GM04503 (cell line): ENCODE results near the gene CKS1B.

Source experiments
- DNase-seq: peaks from one replicate; pipeline ENCODE4 v3.0.0-alpha.2; 2012; ENCODE audit warnings: low read depth

CKS1B gene

DNA sequence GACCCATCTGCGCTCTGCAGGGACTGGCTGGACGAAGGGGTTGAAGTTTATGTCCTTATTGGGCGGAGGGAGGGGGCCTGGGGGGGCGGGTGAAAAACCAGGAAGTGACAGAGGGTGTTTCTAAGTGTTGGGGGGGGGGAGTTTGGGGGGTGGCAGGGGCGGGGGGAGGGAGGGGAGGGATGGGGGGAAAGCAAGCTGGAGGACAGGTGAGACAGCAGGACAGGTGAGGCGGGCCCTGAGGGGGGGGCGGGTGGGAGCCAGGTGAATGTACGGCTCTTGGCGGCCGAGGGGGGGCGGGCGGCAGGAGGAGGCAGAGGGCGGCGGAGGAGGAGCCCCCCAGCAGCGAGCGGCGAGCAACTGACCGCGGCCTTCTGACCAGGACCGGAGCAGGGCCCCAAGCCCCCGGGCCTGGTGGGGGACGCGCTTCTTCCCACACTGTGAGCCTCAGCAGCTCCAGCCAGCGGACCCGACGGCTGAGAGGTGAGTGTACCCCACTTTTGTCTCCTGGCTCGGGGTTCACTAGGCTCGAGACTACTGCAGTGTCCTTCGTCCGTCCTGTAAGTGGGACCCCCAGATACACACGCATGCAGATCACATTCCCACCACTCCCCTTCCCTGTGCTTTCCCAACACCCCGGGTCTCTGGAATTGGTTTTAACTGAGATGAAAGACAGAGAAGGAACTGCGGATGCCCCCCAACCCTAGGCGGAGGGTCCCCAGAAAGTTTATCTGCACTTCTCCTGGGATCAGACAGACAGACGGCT, 28.2 kb downstream of the CKS1B start, which contains the start of gene ZBTB7B:
TSS of gene ZBTB7B (plus strand) at position 339 of the 763 bp plus-strand sequence. CDS start 11,859 bp downstream, outside the sequence.
- no peak for DNase-seq

GRCh38 chr1:155003227-155003765, 28.8 kb downstream of the CKS1B start:
- DNase-seq = no peak

DNA sequence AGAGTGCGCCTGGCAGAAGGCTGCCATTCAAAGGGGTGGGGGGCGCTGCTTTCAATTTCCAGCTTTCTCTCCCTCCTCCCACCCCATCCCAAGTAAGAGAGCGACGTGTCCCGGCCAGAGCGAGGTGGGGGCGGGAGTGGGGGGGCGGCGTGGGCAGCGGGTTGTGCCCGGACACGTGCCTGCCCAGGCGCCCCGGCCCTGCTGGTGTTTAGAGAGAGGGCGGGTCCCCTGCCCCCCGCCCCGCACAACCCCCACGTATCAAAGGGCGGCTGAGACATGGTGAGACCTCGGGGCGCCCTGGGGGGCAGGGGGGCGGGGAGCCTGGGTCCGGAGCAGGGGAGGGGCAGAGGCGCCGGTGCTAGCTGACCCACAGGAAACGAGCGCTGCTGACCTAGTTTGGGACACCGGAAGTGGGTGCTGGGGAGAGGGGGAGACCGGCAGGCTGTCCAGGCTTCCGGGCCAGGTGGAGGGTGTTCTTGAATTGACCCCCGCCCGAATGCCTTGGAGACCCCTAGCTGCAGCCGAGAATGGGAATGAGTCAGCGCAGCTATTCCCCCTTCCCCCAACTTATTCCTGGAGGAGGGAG, 29.4 kb downstream of the CKS1B start:
- DNase-seq = no peak

DNA sequence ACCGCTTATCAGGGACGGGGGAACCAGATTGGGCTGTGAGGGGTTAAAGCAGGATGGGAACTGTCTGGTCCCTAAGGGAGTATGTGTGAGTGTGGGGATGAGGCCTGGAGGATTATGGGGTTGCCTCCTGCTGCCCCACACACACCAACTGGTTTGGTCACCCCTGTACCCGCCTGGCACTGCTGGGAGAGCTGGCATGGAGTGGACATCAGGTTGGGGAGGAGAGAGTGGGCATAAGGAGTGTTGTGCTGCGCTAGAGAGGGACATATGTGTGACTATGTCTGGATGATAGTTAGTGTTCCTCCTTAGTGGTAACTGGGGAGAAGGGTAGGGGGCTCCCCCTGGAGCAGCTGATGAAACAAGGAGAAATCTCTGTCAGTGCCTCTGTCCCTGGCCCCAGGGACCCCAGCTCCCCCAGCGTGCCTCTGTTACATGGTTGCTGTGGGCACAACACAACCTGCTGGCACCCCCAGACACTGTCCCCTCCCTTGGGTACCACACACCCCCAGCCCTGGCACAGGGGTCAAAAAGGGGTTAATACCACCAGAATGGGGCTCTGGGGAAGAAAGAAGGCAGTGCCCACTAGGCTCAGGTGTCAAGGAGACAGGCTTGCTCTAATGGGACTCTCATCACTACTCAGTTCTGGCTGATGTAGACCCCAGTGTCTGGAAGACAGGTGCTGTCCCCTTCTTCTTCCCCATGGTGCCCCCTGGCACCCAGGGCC, 30.0 kb downstream of the CKS1B start:
- no peak for DNase-seq

DNA sequence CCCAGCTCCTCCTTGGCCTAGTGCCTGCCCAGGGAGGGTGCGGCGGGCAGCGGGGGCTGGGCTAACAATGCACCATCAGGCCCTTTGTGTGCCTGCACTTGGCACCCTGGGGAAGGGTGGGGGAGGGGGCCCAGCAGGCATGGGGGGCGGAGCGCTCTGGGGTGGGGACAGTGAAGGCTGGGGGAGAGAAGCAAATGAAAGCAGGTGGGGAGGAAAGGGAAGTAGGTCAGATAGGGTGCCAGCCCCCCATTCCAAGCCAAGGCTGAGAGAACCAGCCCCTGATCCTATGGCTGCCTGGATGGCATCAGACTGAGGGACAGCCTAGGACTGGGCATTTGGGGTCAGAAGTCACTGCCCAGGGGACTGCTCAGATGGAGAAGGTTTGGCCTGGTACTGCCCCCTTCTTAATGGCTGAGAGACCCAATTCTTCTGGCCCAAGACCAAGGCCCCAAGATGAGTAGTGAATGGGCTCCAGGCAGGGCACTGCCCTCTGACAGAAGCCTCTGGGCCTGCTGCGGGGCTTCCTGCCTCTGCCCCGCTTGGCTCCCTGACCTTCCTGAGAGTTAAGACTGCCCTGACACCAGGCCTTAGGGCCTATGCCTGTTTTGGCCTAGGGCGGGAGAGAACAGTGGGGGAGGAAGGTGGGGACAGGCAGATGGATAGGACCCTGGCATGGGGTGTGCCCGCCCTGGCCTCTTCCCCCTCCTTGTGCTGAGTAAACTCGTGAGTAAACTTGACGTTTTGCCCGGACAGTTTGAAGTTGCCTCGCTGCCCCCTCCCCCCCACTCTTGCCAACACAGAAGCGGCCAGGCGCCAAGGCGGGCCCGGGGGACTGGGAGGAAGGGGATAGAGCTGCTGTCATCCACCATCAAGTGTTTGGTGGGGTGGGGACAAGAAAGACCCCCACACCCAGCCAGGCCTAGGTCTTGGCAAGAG, 30.9 kb downstream of the CKS1B start:
- DNase-seq = no peak

DNA sequence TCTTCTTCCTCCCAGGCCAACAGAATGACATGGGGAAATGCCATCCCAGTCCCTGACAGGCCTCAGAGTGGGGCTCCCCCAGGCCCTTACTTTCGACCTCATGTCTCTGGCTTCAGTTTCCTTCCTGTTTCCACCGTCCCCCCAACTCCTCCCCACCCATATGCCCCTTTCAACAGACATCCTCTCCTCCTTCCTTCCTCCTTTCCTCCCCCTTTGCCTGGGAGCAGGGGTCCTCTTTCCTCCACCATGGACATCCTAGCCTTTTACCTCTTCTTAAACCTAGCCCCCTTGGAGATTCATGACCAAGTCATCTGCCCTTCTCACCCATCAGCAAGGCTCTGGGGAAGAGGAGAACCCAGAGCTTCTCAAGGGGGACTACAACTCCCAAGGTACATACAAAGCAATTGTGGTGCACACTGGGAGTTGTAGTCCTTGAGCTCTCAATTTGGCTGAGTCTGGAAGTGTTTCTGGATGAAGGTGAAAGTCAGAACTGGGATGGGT, 32.2 kb downstream of the CKS1B start:
- DNase-seq = no peak

GRCh38 chr1:155007251-155007828, 32.9 kb downstream of the CKS1B start:
- DNase-seq = no peak

GRCh38 chr1:155008015-155008941, 33.8 kb downstream of the CKS1B start:
- no peak for DNase-seq

DNA sequence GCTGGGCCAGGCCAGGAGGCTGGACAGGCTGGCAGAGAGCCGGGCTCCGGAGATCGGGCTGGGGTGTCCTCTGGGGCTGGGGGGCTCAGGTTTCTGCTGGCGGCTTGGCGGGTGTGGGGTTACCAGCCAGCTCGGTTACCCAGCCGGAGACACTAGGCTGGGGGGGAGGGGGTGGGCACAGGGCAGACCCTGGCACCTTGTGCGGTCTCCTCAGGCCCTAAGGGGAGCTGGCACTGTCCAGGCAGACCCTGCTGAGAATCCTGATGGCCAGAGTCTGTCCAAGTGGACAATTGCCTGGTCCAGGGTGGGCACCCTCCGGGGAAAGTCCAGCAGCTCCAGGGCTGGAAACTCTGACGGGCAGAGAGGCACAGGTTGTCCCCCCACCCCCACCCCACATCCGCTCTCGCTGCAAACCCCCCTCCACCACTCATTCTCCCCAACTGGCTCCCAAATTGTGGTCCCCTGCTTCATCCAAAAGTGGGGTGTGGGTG, 34.8 kb downstream of the CKS1B start:
- no peak for DNase-seq

DNA sequence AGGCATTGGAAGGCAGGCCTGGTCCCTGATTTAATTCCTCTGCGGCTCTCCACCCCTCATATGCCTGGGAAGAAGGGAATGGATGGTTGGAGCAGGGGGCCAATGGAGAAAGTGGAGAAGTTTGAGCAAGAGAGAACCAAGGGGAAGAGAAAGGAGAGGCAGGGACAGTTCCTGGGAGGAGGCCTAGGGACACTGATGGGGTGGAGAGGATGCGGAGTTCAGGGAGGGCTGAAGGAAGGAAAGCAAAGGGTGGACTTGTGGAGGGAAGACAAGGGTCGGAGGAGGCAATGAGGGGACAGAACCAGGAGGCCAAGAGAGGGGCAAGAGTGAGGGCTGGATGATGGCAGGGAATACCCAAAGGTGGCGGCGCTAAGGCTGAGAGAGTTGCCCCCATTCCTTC, 35.3 kb downstream of the CKS1B start:
- DNase-seq = no peak

DNA sequence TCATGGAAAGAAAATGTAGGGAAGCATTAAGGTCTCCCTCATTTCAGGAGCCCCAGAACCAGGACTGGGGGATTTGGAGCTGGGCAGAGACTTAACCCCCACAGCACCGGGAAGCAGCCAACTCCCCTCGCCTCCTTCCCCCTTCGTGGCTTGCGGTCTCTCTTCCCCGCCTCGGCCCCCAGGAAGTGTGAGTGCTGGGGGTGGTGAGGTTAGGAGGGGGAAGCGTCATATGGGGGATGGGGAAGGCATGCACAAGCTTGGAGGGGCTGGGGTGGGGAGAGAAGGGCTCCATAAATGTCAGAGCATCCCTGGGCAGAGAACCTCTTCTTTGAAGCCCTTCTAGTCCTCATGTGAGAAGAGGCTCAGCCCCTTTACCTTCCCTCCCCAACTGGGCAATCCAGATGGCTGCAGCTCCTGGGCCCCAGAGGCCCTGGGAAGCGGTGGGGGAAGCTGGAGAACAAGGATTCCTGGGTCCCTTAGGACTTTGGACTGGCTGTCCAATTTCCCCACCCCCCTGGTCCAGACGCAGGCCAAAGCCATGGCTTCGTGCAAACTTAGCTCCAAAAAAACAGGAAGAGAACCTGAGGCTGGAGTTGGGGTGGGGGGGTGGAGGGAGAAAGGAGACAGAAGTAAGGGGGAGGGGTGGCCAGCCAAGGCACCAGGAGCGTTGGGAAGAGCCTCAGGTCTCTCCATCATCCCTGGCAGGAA, 35.9 kb downstream of the CKS1B start:
- DNase-seq = no peak

GRCh38 chr1:155011004-155011416, 36.5 kb downstream of the CKS1B start:
- DNase-seq = no peak

GRCh38 chr1:155011437-155012025, 37.0 kb downstream of the CKS1B start:
- DNase-seq = no peak

GRCh38 chr1:155012026-155012546, 37.6 kb downstream of the CKS1B start:
- DNase-seq = no peak

DNA sequence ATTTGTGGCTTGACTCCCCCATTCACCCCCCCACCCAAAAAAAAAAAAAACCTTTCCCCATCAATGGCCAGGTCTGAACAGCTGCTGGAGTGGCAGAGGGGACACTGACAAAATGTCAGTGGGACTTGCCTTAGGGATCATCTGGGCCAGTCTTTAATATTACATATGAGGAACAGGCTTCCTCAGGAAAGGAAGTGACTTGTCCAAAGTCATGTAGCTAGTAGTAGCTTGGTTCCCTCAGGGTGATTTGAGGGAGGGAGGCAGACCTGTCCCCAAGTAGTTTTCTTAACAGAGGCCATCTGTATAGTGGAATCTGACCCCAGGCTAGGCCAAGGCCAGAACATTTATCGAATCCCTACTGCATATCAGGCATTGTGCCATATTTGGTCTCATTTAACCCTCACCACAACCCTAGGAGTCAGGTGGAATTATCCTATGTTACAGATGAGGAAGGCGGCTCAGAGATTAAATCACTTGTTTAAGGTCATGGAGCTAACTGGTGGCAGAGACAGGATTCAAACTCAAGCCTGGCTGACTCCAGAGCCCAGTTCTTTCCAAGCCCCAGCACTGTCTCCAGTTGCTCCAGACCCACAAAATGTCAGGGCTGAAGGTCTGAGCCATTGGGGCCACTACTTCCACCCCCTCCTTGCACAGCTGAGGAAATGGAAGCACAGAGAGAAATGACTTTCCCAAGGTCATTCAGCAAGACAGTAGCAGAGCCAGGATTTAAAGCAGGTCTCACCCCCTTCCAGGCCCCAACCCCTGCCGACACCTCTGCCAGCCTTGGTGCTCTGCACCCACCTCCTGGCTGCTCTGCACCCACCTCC, 38.5 kb downstream of the CKS1B start:
- no peak for DNase-seq

DNA sequence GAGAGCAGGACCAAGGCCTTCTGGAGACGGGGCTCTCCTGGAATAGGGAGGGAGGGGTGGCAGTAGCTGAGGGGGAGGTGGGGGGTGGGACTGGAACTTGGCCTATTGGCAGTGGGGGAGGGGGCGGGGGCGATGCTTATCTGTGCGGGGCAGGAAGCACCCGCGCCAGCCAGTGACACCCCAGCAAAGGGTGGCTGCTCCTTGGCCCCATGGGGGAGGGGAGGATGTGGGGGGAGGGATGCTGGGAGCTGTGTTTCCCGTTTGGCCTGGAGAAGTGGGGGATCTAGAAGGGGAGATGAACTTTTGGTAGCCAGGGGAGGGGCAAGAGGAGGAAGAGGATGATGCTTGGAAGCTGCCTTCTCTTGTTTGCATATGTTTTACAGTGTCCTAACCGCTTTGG, 39.2 kb downstream of the CKS1B start:
- no peak for DNase-seq

- DNase-seq = no peak
These were observed 40.4 kb downstream of the CKS1B start for GRCh38 chr1:155014709-155015508.
